Measurements from ENCODE around the gene BLVRB.

DNA sequence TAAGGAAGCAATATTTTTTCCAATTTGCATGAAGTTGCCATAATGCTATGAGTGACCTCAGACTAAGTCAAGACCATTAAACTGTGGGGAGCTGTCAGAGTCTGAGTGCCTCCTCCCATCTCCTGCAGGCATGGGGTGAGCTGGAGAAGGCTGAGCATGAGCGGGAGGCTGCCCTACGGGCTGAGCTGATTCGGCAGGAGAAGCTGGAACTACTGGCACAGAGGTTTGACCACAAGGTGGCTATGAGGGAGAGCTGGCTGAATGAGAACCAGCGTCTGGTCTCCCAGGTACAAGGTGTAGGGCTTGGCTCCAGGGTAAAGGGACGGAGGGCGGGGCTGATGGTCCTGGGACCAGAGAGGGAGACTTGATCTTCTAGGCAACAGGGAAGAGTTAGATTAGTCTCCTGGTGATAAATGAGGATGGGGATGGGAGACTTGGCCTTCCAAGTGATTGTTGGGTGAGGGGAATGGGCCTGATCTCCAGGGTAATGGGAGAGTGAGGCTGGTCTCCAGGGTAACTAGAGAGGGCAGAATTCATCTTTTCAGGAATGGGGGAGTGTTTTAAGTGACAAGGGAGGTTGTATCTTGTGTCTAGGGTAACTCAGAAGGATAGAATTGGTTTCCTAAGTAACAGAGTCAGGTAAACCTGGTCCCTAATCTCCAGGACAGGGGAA, 37.2 kb upstream of the BLVRB start:
- TF ChIP-seq, protein P1, sequence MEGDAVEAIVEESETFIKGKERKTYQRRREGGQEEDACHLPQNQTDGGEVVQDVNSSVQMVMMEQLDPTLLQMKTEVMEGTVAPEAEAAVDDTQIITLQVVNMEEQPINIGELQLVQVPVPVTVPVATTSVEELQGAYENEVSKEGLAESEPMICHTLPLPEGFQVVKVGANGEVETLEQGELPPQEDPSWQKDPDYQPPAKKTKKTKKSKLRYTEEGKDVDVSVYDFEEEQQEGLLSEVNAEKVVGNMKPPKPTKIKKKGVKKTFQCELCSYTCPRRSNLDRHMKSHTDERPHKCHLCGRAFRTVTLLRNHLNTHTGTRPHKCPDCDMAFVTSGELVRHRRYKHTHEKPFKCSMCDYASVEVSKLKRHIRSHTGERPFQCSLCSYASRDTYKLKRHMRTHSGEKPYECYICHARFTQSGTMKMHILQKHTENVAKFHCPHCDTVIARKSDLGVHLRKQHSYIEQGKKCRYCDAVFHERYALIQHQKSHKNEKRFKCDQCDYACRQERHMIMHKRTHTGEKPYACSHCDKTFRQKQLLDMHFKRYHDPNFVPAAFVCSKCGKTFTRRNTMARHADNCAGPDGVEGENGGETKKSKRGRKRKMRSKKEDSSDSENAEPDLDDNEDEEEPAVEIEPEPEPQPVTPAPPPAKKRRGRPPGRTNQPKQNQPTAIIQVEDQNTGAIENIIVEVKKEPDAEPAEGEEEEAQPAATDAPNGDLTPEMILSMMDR (IDR thresholded peaks at IDR 0.05): no peak
- no peak for TF ChIP-seq POLR2A (IDR thresholded peaks at IDR 0.05)

Measured in uterus (tissue), 2 donors.